H1 (cell line): ENCODE measurements around the gene ABCC6. TPM values are rescaled to one million over a fixed set of nuclear protein-coding genes. Genes with fewer than 3 reads are reported as not detected.
"Not testable (repeated sequence)": the region's sequence is repeated elsewhere in the genome, so short reads cannot be mapped to it uniquely, and the experiment has no call there.

Experiments
- CTCF ChIA-PET: fragments of 300-600 bp; sonication (Branson Sonifier 250); formaldehyde crosslinking; loops from one replicate; lab custom pipeline; 2021; ENCODE audit not compliant: partially characterized antibody; lab: Charles Lee
- POLR2A ChIA-PET: fragments of 300-600 bp; sonication (Branson Sonifier 250); formaldehyde crosslinking; loops from one replicate; lab custom pipeline; 2021; ENCODE audit warnings: inconsistent platforms; ENCODE audit not compliant: partially characterized antibody; lab: Charles Lee
- DNase-seq, 2 experiments: peaks; one replicate each; pipeline versions ENCODE4 v3.0.0 to v3.0.0-alpha.2; 2010 to 2022; ENCODE audit warnings: low spot score in 2 of 2, low read depth in 1 of 2, mixed read lengths in 1 of 2
- FAIRE-seq: peaks from 2 replicates; lab custom pipeline; 2011; peaks lifted over from hg19 to GRCh38; lab: Jason Lieb, UNC
- H2AFZ ChIP-seq: 2 replicates; pipeline ENCODE4 v1.8.1; 2012; ENCODE audit warnings: low read length, inconsistent platforms
- H2AK5ac ChIP-seq: 2 replicates; pipeline ENCODE4 v1.6.1; 2013; ENCODE audit warnings: low read depth, low read length
- H2BK120ac ChIP-seq: replicated peaks from 2 replicates; pipeline ENCODE3; 2013; ENCODE audit warnings: low read depth, low read length, inconsistent platforms
- H2BK12ac ChIP-seq: 2 replicates; pipeline ENCODE4 v1.6.1; 2013; ENCODE audit warnings: low read depth, low read length
- H2BK15ac ChIP-seq: 2 replicates; pipeline ENCODE4 v1.6.1; 2013; ENCODE audit warnings: low read length
- H2BK20ac ChIP-seq: 2 replicates; pipeline ENCODE4 v1.6.1; 2013; ENCODE audit warnings: low read length
- H2BK5ac ChIP-seq: 2 replicates; pipeline ENCODE4 v1.6.1; 2013; ENCODE audit warnings: low read depth, low read length
- H3K14ac ChIP-seq: 2 replicates; pipeline ENCODE4 v1.6.1; 2013; ENCODE audit warnings: inconsistent platforms; ENCODE audit not compliant: insufficient read length
- H3K18ac ChIP-seq: 2 replicates; pipeline ENCODE4 v1.6.1; 2013; ENCODE audit warnings: low read length; ENCODE audit errors: extremely low read depth
- H3K23ac ChIP-seq: 2 replicates; pipeline ENCODE4 v1.6.1; 2013; ENCODE audit warnings: inconsistent platforms; ENCODE audit not compliant: insufficient read length
- H3K23me2 ChIP-seq: 2 replicates; pipeline ENCODE4 v1.6.1; 2013; ENCODE audit warnings: low read depth, low read length
- H3K27ac ChIP-seq: 2 replicates; pipeline ENCODE4 v1.6.1; 2011; ENCODE audit warnings: low read depth, low read length, inconsistent platforms
- H3K27me3 ChIP-seq, 4 experiments: replicated peaks in 1 of 4; 1 replicate in 1 of 4; 2 replicates in 3 of 4; pipeline versions ENCODE4 v1.6.1 to v1.8.1; 2011 to 2013; ENCODE audit warnings: low read length in 3 of 4, mild to moderate bottlenecking in 3 of 4, inconsistent platforms in 2 of 4, mixed read lengths in 2 of 4, moderate library complexity in 1 of 4; ENCODE audit not compliant: control insufficient read depth in 3 of 4, insufficient read depth in 3 of 4; ENCODE audit errors: extremely low read depth in 1 of 4
- H3K36me3 ChIP-seq, 4 experiments: 2 replicates each; pipeline versions ENCODE4 v1.6.1 to v1.8.1; 2011 to 2013; ENCODE audit warnings: mild to moderate bottlenecking in 4 of 4, low read length in 3 of 4, moderate library complexity in 2 of 4, control low read depth in 1 of 4, inconsistent platforms in 1 of 4; ENCODE audit not compliant: insufficient read depth in 4 of 4, control insufficient read depth in 2 of 4
- H3K4ac ChIP-seq: replicated peaks from 2 replicates; pipeline ENCODE3; 2013; ENCODE audit warnings: low read length, low read depth, mixed read lengths, inconsistent platforms; ENCODE audit not compliant: insufficient read length
- H3K4me1 ChIP-seq, 4 experiments: replicated peaks in 1 of 4; 1 replicate in 1 of 4; 2 replicates in 3 of 4; pipeline versions ENCODE4 v1.6.1 to v1.8.1; 2011 to 2013; ENCODE audit warnings: low read length in 3 of 4, inconsistent platforms in 2 of 4, mixed read lengths in 1 of 4; ENCODE audit not compliant: insufficient read depth in 4 of 4, control insufficient read depth in 3 of 4
- H3K4me2 ChIP-seq, 2 experiments: 2 replicates each; pipeline versions ENCODE4 v1.6.1 to v1.8.1; 2011 to 2013; ENCODE audit warnings: low read depth in 2 of 2, low read length in 2 of 2, control low read depth in 1 of 2, inconsistent platforms in 1 of 2, mild to moderate bottlenecking in 1 of 2; ENCODE audit not compliant: insufficient read depth in 1 of 2
- H3K4me3 ChIP-seq, 4 experiments: fragments of 200-600, 300-600 bp in 1 of 4; sonication (generic), shearing (Covaris generic), sonication (Bioruptor Twin) in 1 of 4; 2 replicates each; pipeline versions ENCODE4 v1.5.1 to v1.8.1; 2011 to 2016; ENCODE audit warnings: low read length in 4 of 4, low read depth in 3 of 4, control low read depth in 2 of 4, inconsistent platforms in 2 of 4, mild to moderate bottlenecking in 2 of 4, mixed read lengths in 1 of 4, moderate library complexity in 1 of 4; ENCODE audit not compliant: insufficient read depth in 2 of 4; ENCODE audit errors: extremely low read depth in 1 of 4
- H3K56ac ChIP-seq: replicated peaks from 2 replicates; pipeline ENCODE3; 2013; ENCODE audit warnings: low read depth, mild to moderate bottlenecking, mixed read lengths, low read length, inconsistent platforms; ENCODE audit not compliant: insufficient read length
- H3K79me1 ChIP-seq: 2 replicates; pipeline ENCODE4 v1.6.1; 2013; ENCODE audit warnings: low read depth, low read length, control low read depth
- H3K79me2 ChIP-seq, 2 experiments: 2 replicates each; pipeline versions ENCODE4 v1.6.1 to v1.8.1; 2012 to 2013; ENCODE audit warnings: low read length in 2 of 2, mild to moderate bottlenecking in 2 of 2, inconsistent platforms in 1 of 2; ENCODE audit not compliant: insufficient read depth in 2 of 2, control insufficient read depth in 1 of 2
- H3K9ac ChIP-seq, 4 experiments: replicated peaks in 1 of 4; 1 replicate in 1 of 4; 2 replicates in 3 of 4; pipeline versions ENCODE4 v1.6.1 to v1.8.1; 2011 to 2013; ENCODE audit warnings: low read depth in 3 of 4, low read length in 3 of 4, control low read depth in 2 of 4, mild to moderate bottlenecking in 2 of 4, moderate library complexity in 2 of 4, inconsistent platforms in 1 of 4; ENCODE audit errors: extremely low read depth in 1 of 4
- H3K9me3 ChIP-seq, 2 experiments: 2 replicates each; pipeline versions ENCODE4 v1.6.1 to v1.8.1; 2012 to 2013; ENCODE audit warnings: mild to moderate bottlenecking in 2 of 2, moderate library complexity in 2 of 2, control low read depth in 1 of 2, inconsistent platforms in 1 of 2, low read depth in 1 of 2, low read length in 1 of 2, mixed read lengths in 1 of 2; ENCODE audit not compliant: insufficient read depth in 2 of 2
- H4K20me1 ChIP-seq, 2 experiments: replicated peaks in 1 of 2; 2 replicates each; pipeline versions ENCODE3 to v1.8.1; 2011 to 2013; ENCODE audit warnings: inconsistent platforms in 2 of 2, low read length in 2 of 2, mild to moderate bottlenecking in 1 of 2; ENCODE audit not compliant: insufficient read depth in 2 of 2, control insufficient read depth in 1 of 2
- H4K5ac ChIP-seq: 2 replicates; pipeline ENCODE4 v1.6.1; 2013; ENCODE audit warnings: low read length, low read depth, mixed read lengths, inconsistent platforms; ENCODE audit not compliant: insufficient read length
- H4K8ac ChIP-seq: 2 replicates; pipeline ENCODE4 v1.8.0; 2013; ENCODE audit warnings: mild to moderate bottlenecking, moderate library complexity, low read length, inconsistent platforms; ENCODE audit not compliant: insufficient read depth; ENCODE audit errors: extremely low read depth
- H4K91ac ChIP-seq: replicated peaks from 2 replicates; pipeline ENCODE3; 2013; ENCODE audit warnings: low read length, mixed read lengths, inconsistent platforms; ENCODE audit not compliant: insufficient read length
- WGBS, 2 experiments: shearing (Covaris generic) in 1 of 2; methylation state at CpG; one replicate each; pipeline versions ENCODE4 v1.1.6 to v1.1.7; 2013 to 2015; ENCODE audit warnings: low lambda C conversion rate in 2 of 2, mixed read lengths in 2 of 2, inconsistent platforms in 1 of 2, low coverage in 1 of 2, missing lambda C conversion rate in 1 of 2; ENCODE audit not compliant: insufficient replicate concordance in 2 of 2, insufficient coverage in 1 of 2, insufficient read length in 1 of 2; ENCODE audit errors: extremely low coverage in 1 of 2, missing lambda C conversion rate in 1 of 2; 5-methylcytosine and 5-hydroxymethylcytosine counted together
- polyA plus RNA-seq, 7 experiments: library from polyadenylated mRNA; depleted of rRNA in 3 of 7; stranded (reverse) in 5 of 7; unstranded in 2 of 7; fragments of >200 nt in 5 of 7; fragments of 200-250 nt in 2 of 7; gene quantifications; 1 replicate in 5 of 7; 2 replicates in 1 of 7; 4 replicates in 1 of 7; pipeline versions ENCODE4 v1.2.1 to v1.2.3, GENCODE V29; 2011 to 2013; ENCODE audit warnings: missing spikeins in 2 of 7, mixed read lengths in 2 of 7
- total RNA-seq: library from RNA; stranded (reverse); fragmentation: NEBNext Ultra II Directional; extraction: Animal tissue kit (Norgen Biotek cat#: 25700); gene quantifications from 2 replicates; pipeline ENCODE4 v1.2.1, GENCODE V29; 2021

The ABCC6 gene
- total and polyA plus RNA-seq, 2 of the 8 experiments (the other 6 are each of a cell fraction or from before 2014, with no cell fraction given) = 1.6 to 1.8 TPM

DNA sequence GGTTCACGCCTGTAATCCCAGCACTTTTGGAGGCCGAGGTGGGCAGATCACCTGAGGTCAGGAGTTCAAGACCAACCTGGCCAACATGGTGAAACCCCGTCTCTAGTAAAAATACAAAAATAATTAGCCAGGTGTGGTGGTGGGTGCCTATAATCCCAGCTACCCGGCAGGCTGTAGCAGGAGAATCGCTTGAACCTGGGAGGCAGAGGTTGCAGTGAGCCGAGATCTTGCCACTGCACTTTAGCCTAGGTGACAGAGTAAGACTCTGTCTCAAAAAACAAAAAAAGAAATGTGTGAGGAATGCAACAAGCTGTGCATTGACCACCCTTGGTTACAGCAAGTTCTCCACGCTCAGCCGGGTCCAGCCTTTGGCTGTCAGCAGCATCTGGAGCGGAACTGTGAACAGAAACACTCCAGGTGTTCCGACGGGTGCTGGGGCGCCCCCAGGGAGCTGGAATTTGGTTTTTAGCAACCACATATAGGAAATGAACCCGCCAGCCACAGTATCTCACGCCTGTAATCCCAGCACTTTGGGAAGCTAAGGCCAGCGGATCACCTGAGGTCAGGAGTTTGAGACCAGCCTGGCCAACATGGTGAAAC is 75.2 kb downstream of the ABCC6 start:
- H3K9me3 ChIP-seq, H2BK12ac ChIP-seq, H3K27ac ChIP-seq, H2BK15ac ChIP-seq, H3K4me3 ChIP-seq, H3K4ac ChIP-seq, H3K36me3 ChIP-seq, H4K8ac ChIP-seq, H2AK5ac ChIP-seq, POLR2A ChIA-PET, DNase-seq, H3K4me1 ChIP-seq, H2AFZ ChIP-seq, H3K14ac ChIP-seq, H2BK20ac ChIP-seq, H3K4me2 ChIP-seq, H3K9ac ChIP-seq, H4K20me1 ChIP-seq, FAIRE-seq, H2BK5ac ChIP-seq, H2BK120ac ChIP-seq, H3K79me1 ChIP-seq, H3K79me2 ChIP-seq, H3K23me2 ChIP-seq, H3K27me3 ChIP-seq, H4K5ac ChIP-seq, H4K91ac ChIP-seq, H3K18ac ChIP-seq, H3K23ac ChIP-seq, H3K56ac ChIP-seq: not testable (repeated sequence)
- CTCF ChIA-PET = interaction anchor here (0.6 to 3.1 kb wide), 4 partner anchors 34 to 332 kb away, joined by 3 to 11 read pairs (median 3); no protein-coding TSS in a partner anchor
- WGBS, 2 experiments = 90% methylated on average over 15 of the region's 15 CpGs; no CpG with 5 or more reads in 1 of the 2 experiments
